ENCODE data around the gene TNNC1.

Gene TNNC1

DNA sequence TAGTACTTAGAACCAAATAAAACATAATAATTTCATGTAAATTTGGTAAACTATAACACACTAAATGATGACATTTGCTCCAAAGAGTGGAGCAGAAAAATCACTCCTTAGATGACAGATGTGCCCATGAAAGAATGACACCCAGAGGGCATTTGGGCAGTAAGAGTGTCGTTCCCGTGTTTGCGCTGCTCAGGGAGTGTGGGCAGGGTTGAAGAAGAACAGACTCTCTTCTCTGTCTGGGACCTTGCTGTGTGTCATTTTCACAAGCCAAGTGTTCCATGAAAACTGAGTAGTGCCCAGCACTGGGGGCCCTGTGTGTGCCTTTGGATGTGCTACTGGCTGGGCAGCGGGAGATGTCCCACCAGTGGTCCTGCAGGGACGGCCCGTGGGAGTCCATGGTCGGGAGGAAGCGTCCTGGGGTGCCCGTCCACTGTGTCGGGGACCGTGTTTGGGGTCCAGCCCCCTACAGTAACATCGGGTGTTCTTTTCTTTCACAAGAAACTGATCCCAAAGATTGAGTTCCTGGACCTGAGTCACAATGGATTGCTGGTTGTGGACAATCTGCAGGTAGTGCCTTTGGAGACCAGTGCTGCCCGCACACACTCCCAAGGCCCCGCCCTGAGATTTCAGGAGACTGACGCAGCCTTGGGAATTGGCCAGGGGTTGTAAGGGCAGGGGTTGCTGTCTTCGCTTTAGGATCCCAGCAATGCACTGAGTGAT lies 23.4 kb upstream of the TNNC1 start:
- DNase-seq (ENCODE audit: insufficient read length, low spot score) (no peak), FAIRE-seq (no peak)
- TF ChIP-seq, protein P1, sequence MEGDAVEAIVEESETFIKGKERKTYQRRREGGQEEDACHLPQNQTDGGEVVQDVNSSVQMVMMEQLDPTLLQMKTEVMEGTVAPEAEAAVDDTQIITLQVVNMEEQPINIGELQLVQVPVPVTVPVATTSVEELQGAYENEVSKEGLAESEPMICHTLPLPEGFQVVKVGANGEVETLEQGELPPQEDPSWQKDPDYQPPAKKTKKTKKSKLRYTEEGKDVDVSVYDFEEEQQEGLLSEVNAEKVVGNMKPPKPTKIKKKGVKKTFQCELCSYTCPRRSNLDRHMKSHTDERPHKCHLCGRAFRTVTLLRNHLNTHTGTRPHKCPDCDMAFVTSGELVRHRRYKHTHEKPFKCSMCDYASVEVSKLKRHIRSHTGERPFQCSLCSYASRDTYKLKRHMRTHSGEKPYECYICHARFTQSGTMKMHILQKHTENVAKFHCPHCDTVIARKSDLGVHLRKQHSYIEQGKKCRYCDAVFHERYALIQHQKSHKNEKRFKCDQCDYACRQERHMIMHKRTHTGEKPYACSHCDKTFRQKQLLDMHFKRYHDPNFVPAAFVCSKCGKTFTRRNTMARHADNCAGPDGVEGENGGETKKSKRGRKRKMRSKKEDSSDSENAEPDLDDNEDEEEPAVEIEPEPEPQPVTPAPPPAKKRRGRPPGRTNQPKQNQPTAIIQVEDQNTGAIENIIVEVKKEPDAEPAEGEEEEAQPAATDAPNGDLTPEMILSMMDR (IDR thresholded peaks at IDR 0.05; ENCODE audit: insufficient read depth, missing control alignments), result no peak

DNA sequence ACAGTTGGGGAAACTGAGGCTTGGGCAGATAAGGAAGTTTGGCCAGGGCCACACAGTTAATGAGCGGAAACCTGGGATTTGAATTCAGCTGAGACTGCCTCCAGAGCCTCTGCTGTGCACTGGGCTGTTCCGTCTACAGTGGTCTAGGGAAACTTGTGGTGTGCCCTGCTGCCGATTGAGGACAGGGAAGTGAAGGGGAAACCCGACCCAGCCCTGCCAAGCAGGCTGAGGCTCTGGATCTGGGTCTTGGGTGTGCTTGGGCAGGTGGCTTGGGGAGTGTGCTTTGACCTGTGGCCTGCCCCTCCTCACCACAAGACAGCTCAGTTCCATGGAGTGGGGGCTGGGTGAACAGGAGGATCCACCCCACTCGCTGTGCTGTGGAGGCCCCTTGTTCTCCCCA lies 19.2 kb upstream of the TNNC1 start:
- DNase-seq (ENCODE audit: insufficient read length, low spot score) (no peak), FAIRE-seq (no peak)
- TF ChIP-seq, protein P1 (IDR thresholded peaks at IDR 0.05; ENCODE audit: insufficient read depth, missing control alignments), result no peak

DNA sequence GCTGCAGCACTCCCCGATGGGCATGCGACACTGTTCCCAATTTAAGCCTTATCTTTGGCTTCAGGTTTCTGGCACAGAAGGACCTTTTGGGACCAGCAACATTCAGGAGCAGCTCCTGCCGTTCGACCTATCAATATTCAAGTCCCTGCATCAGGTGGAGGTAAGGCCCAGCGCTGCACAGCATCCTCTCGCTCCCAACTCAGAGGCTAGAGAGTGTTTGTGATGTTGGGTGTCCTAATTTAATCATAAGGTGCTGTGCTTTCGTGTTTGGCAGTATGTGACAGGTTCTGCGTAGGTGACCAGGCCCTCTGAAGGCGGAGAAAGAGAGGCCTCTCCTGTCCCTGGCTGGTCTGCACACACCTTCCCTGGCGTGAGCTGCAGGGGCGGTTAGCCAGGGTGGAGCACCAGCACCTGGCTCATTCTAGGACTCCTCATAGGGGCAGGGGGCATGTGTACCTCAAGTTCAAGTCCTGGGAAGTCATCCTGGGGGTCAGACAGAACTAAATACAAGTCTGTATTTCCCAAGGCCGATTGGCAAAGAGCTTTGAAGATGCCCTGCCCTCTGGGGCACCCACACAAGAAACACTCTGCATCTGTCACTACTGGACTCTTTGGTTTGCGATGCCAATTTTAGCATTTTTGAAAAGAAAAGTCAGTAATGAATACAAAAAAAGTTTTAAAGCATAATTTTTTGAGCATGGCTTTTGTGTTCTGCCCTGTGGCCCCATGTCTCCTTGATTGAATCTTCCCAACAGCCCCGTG lies 18.6 kb upstream of the TNNC1 start:
- DNase-seq (ENCODE audit: insufficient read length, low spot score) (no peak), FAIRE-seq (no peak)
- TF ChIP-seq, protein P1 (IDR thresholded peaks at IDR 0.05; ENCODE audit: insufficient read depth, missing control alignments), result no peak

DNA sequence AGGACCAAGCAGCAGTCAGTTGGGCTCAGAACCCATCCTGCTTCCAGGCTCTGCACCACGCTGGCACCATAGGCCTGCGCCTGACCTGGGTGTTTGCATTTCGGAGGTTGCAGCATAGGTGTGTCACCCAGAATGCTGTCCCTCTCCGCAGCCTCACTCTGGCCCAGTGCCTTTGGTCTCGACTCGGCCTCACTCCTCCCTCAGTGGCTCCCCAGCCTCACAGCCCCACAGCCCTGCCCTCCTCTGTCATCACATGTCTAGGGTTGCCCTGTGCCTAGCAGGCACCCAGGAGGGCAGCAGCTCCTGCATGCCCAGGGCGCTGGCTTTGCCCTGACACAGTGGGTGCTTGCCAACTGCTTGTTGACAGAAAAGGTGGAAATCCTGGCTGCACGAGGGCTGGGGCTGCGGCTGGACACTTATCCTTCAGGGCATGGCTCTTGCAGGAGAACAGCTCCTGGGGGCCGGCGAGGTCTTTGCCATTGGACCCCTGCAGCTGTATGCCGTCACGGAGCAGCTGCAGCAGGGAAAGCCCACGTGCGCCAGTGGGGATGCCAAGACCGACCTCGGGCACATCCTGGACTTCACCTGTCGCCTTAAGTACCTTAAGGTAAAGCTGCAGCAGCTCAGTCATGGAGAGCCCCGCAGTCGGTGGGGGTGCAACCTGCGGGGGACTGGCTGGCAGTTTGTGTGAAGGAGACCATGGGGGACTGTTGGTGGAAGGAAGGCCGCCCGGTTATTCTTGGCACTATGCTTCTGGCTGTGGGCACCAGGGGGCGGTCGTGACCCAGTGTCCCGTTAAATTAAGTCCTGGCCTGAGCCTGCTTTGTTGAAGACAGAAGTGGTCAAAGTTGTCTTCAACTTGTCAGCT lies 17.8 kb upstream of the TNNC1 start:
- DNase-seq (ENCODE audit: insufficient read length, low spot score), result no peak
- TF ChIP-seq, protein P1 (IDR thresholded peaks at IDR 0.05; ENCODE audit: insufficient read depth, missing control alignments), result peak; percentile 40
- no peak for FAIRE-seq

DNA sequence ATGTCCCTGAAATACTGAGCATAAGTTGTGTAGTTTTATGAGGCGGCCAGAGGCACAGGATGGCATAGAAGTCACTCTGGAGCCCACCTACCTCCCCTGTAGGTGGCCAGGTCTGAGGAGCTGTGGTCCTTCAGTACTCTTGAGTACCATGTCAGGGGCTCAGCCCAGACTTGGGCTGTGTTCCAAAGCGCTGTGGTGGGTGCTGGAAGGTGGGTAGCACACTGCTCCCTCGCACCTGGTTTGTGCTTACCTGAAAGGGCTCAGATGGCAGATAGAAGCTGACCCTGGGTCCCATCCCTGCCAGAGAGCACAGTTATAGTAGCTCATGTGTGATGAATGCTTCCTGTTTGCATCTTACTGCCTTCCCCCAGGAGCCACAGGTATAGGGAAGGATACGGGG lies 17.1 kb upstream of the TNNC1 start:
- TF ChIP-seq, protein P1 (IDR thresholded peaks at IDR 0.05; ENCODE audit: insufficient read depth, missing control alignments), result no peak
- DNase-seq (ENCODE audit: insufficient read length, low spot score) (no peak), FAIRE-seq (no peak)

DNA sequence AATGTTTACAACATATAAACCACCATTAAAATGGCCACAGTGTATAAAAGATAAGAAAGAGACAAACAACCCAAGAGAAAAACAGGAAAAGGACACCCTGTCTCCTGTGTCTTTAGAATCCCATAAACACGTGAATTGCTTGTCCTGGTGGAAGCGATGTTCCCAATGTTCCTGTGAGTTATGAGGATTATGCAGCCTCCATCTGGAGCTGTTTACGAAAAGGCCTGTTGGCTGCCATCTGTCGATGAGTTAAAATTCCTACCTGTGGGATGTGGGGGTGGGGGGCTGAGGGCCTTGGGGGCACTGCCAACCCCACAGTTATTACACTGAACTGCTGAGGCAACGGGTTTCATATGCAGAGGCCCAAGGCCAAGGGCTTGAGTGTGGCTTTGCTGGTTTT lies 15.2 kb upstream of the TNNC1 start:
- peak; percentile 85 for FAIRE-seq
- no peak for DNase-seq (ENCODE audit: insufficient read length, low spot score)
- TF ChIP-seq, protein P1 (IDR thresholded peaks at IDR 0.05; ENCODE audit: insufficient read depth, missing control alignments), result no peak

Measured in D721Med (cell line).